K562 (cell line): ENCODE results near the gene CTU1. TPM values are rescaled to one million over a fixed set of nuclear protein-coding genes. Genes with fewer than 3 reads are reported as not detected.

Experiments used
- ATAC-seq: fragments of 200-7000 bp; cut with Tn5 transposase; 3 replicates; pipeline ENCODE4 v1.9.1; 2020; ENCODE audit warnings: moderate library complexity
- BruUV-seq: library from RNA; stranded (reverse); fragments of 400-500 nt; replicated peaks from 2 replicates; lab custom pipeline; 2021; lab: Mats Ljungman, UMichigan
- CTCF ChIA-PET: fragments of 300-600 bp; formaldehyde crosslinking; extraction: SDS; loops from one replicate; lab custom pipeline; 2021; ENCODE audit warnings: low intra/inter-chr PET ratio; lab: Yijun Ruan, JAX
- POLR2A ChIA-PET: fragments of 300-600, 350-650 bp; sonication (Branson Sonifier 250); formaldehyde crosslinking; extraction: SDS; loops from one replicate; lab custom pipeline; 2021; ENCODE audit warnings: antibody characterized with exemption, inconsistent platforms; lab: Yijun Ruan, JAX
- DNase-seq, 4 experiments: peaks; one replicate each; pipeline versions ENCODE4 v3.0.0 to v3.0.0-alpha.2; 2011 to 2018; ENCODE audit warnings: low spot score in 3 of 4, mixed read lengths in 3 of 4; ENCODE audit errors: extremely low read depth in 1 of 4
- FAIRE-seq: peaks from 2 replicates; lab custom pipeline; 2011; peaks lifted over from hg19 to GRCh38; lab: Jason Lieb, UNC
- H2AFZ ChIP-seq: 2 replicates; pipeline ENCODE4 v1.6.0; 2011; ENCODE audit warnings: low read depth, low read length, control low read depth, inconsistent platforms
- H3K27ac ChIP-seq: fragments of 200-600 bp; 3 replicates; pipeline ENCODE4 v1.8.0; 2011; ENCODE audit warnings: low read depth, mild to moderate bottlenecking, control low read depth, inconsistent platforms, low read length, moderate library complexity, mixed read lengths; ENCODE audit errors: extremely low read depth
- H3K27me3 ChIP-seq, 2 experiments: fragments of 300-600 bp in 1 of 2; 2 replicates in 1 of 2; 3 replicates in 1 of 2; pipeline versions ENCODE4 v1.6.0 to v1.8.0; 2011; ENCODE audit warnings: inconsistent platforms in 2 of 2, low read length in 2 of 2, mild to moderate bottlenecking in 1 of 2, mixed read lengths in 1 of 2, moderate library complexity in 1 of 2; ENCODE audit not compliant: control insufficient read depth in 2 of 2, insufficient read depth in 2 of 2
- H3K36me3 ChIP-seq: fragments of 300-600 bp; 3 replicates; pipeline ENCODE4 v1.8.0; 2011; ENCODE audit warnings: mild to moderate bottlenecking, low read length, inconsistent platforms; ENCODE audit not compliant: control insufficient read depth, insufficient read depth
- H3K4me1 ChIP-seq, 2 experiments: fragments of 200-600 bp in 1 of 2; replicated peaks in 1 of 2; 2 replicates in 1 of 2; 3 replicates in 1 of 2; pipeline versions ENCODE4 v1.5.1 to v1.8.0; 2011; ENCODE audit warnings: inconsistent platforms in 2 of 2, low read length in 2 of 2, mild to moderate bottlenecking in 1 of 2, mixed read lengths in 1 of 2, moderate library complexity in 1 of 2; ENCODE audit not compliant: control insufficient read depth in 2 of 2, insufficient read depth in 2 of 2
- H3K4me2 ChIP-seq: 2 replicates; pipeline ENCODE4 v1.6.1; 2011; ENCODE audit warnings: low read length, control low read depth, inconsistent platforms, mixed read lengths; ENCODE audit not compliant: insufficient read depth
- H3K4me3 ChIP-seq: fragments of 200-600 bp; sonication (generic), shearing (Covaris generic); 2 replicates; pipeline ENCODE4 v1.5.1; 2016; ENCODE audit warnings: control low read depth, inconsistent platforms
- H3K79me2 ChIP-seq: fragments of 200-600 bp; 3 replicates; pipeline ENCODE4 v1.8.0; 2011; ENCODE audit warnings: low read length, inconsistent platforms; ENCODE audit not compliant: control insufficient read depth, insufficient read depth
- H3K9ac ChIP-seq, 2 experiments: 2 replicates each; pipeline versions ENCODE4 v1.6.0 to v1.6.1; 2011; ENCODE audit warnings: low read depth in 2 of 2, low read length in 2 of 2, control low read depth in 1 of 2, inconsistent platforms in 1 of 2, mild to moderate bottlenecking in 1 of 2, mixed read lengths in 1 of 2; ENCODE audit not compliant: insufficient read depth in 1 of 2
- H3K9me1 ChIP-seq: one replicate; pipeline ENCODE4 v1.6.0; 2011; ENCODE audit warnings: inconsistent platforms, mild to moderate bottlenecking, low read length, moderate library complexity; ENCODE audit not compliant: control insufficient read depth, insufficient read depth
- H3K9me3 ChIP-seq: replicated peaks from 2 replicates; pipeline ENCODE4 v1.5.1; 2011; ENCODE audit warnings: low read depth, low read length, inconsistent platforms; ENCODE audit not compliant: control insufficient read depth, insufficient read depth
- H4K20me1 ChIP-seq: replicated peaks from 2 replicates; pipeline ENCODE4 v1.6.1; 2011; ENCODE audit warnings: low read length, inconsistent platforms, mixed read lengths; ENCODE audit not compliant: control insufficient read depth, insufficient read depth
- ATF3 ChIP-seq, 2 experiments: fragments of 450-650 bp in 1 of 2; sonication (generic) in 1 of 2; formaldehyde crosslinking in 1 of 2; IDR thresholded peaks in 1 of 2; conservative IDR thresholded peaks in 1 of 2; 2 replicates each; pipeline versions ENCODE4 v1.6.1 to v1.8.1; 2016 to 2023; ENCODE audit warnings: mild to moderate bottlenecking in 2 of 2, moderate library complexity in 2 of 2, inconsistent platforms in 1 of 2, missing genetic modification reagents in 1 of 2
- ATF7 ChIP-seq: fragments of 450-650 bp; IDR thresholded peaks from 2 replicates; pipeline ENCODE4 v1.7.1; 2014; ENCODE audit warnings: mild to moderate bottlenecking, moderate library complexity
- CREB3L1 ChIP-seq: fragments of 450-650 bp; IDR thresholded peaks from 2 replicates; pipeline ENCODE4 v1.6.1; 2014; ENCODE audit warnings: low read depth, mild to moderate bottlenecking, moderate library complexity, borderline replicate concordance
- HBP1 ChIP-seq: fragments of 450-650 bp; formaldehyde crosslinking; IDR thresholded peaks from 2 replicates; pipeline ENCODE4 v1.4.0; 2022; ENCODE audit warnings: missing genetic modification characterization
- L3MBTL2 ChIP-seq: fragments of 450-650 bp; IDR thresholded peaks from 2 replicates; pipeline ENCODE4 v1.6.1; 2016; ENCODE audit warnings: mild to moderate bottlenecking, moderate library complexity
- NFE2L1 ChIP-seq: fragments of 450-650 bp; IDR thresholded peaks from 2 replicates; pipeline ENCODE4 v1.6.1; 2016; ENCODE audit warnings: missing genetic modification characterization, low read depth, mild to moderate bottlenecking, missing compliant biosample characterization, moderate library complexity, borderline replicate concordance
- PHB2 ChIP-seq: fragments of 450-650 bp; IDR thresholded peaks from 2 replicates; pipeline ENCODE4 v1.6.1; 2017; ENCODE audit warnings: low read depth
- PRMT5 ChIP-seq: sonication (generic); formaldehyde crosslinking; IDR thresholded peaks from 2 replicates; pipeline ENCODE4 v1.5.0; 2020; ENCODE audit warnings: missing genetic modification reagents
- RBM25 ChIP-seq: fragments of 200-400 bp; formaldehyde crosslinking; IDR thresholded peaks from 2 replicates; pipeline ENCODE4 v1.6.1; 2018; ENCODE audit warnings: low read length, low read depth, moderate library complexity; ENCODE audit not compliant: severe bottlenecking
- TRIM24 ChIP-seq, 2 experiments: fragments of 450-650 bp; IDR thresholded peaks; 2 replicates each; pipeline ENCODE4 v1.6.1; 2016
- ZBTB1 ChIP-seq: sonication (generic); formaldehyde crosslinking; IDR thresholded peaks from 2 replicates; pipeline ENCODE4 v1.8.1; 2023; ENCODE audit warnings: missing genetic modification reagents, low read depth, mild to moderate bottlenecking, borderline replicate concordance
- ZC3H8 ChIP-seq: fragments of 450-650 bp; IDR thresholded peaks from 2 replicates; pipeline ENCODE4 v1.6.1; 2017
- ZNF175 ChIP-seq: fragments of 200-800 bp; sonication (Bioruptor generic); IDR thresholded peaks from 2 replicates; pipeline ENCODE4 v1.6.1; 2016; ENCODE audit warnings: low read depth, mild to moderate bottlenecking, missing genetic modification characterization, missing compliant biosample characterization
- ZNF699 ChIP-seq: fragments of 250-450 bp; sonication (Bioruptor Pico); IDR thresholded peaks from 2 replicates; pipeline ENCODE4 v1.8.0; 2021; ENCODE audit warnings: mild to moderate bottlenecking, moderate library complexity; ENCODE audit not compliant: insufficient replicate concordance
- WGBS: fragments of 100-300 bp; shearing (Covaris generic); methylation state at CpG from one replicate; pipeline ENCODE4 v1.1.6; 2016; ENCODE audit warnings: low coverage, mixed read lengths; ENCODE audit not compliant: insufficient coverage; ENCODE audit errors: missing lambda C conversion rate; 5-methylcytosine and 5-hydroxymethylcytosine counted together
- in situ Hi-C: fragments of 300-500 bp; cut with MboI; formaldehyde crosslinking; loops from 4 replicates; pipeline ENCODE4 v1.15.0; 2018; ENCODE audit warnings: inconsistent platforms, mixed read lengths
- intact Hi-C: fragments of 100-400 bp; cut with micrococcal nuclease; formaldehyde crosslinking; loops from 2 replicates; pipeline ENCODE4 v1.14.2; 2022
- polyA plus RNA-seq, 8 experiments: library from polyadenylated mRNA; depleted of rRNA in 4 of 8; stranded (reverse) in 5 of 8; unstranded in 3 of 8; fragments of >200 nt; fragmentation: Nextera tagmentation in 2 of 8; fragmentation: Illumina TruSeq in 1 of 8; extraction: Ambion mirVana in 2 of 8; extraction: Trizol in 1 of 8; gene quantifications; 2 replicates each; pipeline versions ENCODE4 v1.2.1 to v1.2.3, GENCODE V29; 2011 to 2014; ENCODE audit warnings: inconsistent platforms in 1 of 8, missing spikeins in 1 of 8
- total RNA-seq, 7 experiments: library from RNA; depleted of rRNA in 6 of 7; stranded (reverse); fragments of >200 nt in 6 of 7; fragmentation: Illumina TruSeq in 2 of 7; extraction: Trizol in 2 of 7; gene quantifications; 2 replicates each; pipeline versions ENCODE4 v1.2.1 to v1.2.3, GENCODE V29; 2011 to 2021; ENCODE audit warnings: low replicate concordance in 1 of 7
- TF ChIP-seq, protein P1 (sequence below): fragments of 450-650 bp; IDR thresholded peaks from 2 replicates; pipeline ENCODE4 v1.6.1; 2017; ENCODE audit warnings: antibody characterized with exemption

Gene CTU1
- total and polyA plus RNA-seq, 9 of the 15 experiments (the other 6 are each of a cell fraction or from before 2014, with no cell fraction given), result 0.03 to 18.4 (median 2.3) TPM; not detected in 1

GRCh38 chr19:51091126-51091525 is 17.1 kb downstream of the CTU1 start:
- no peak for FAIRE-seq
- peaks cover 4% of the 10 kb centered on the region for H3K9me1 ChIP-seq
- in situ Hi-C loops, result loop anchor here (5.0 to 10.0 kb wide), 3 partner anchors 69 to 386 kb away; no protein-coding TSS in a partner anchor
- TF ChIP-seq ZNF175 (CRISPR knock-in tag) (peak; percentile 62; the same call in 1 of the 2 replicates), ATF7 (peak; percentile 29; the same call in 1 of the 2 replicates), PRMT5 (CRISPR knock-in tag) (no peak), ZC3H8 (no peak), ATF3 (IDR thresholded peaks at IDR 0.05) (peak; percentile 69), ATF3 (CRISPR knock-in tag; conservative IDR thresholded peaks at IDR 0.05) (no peak), ZNF699 (CRISPR knock-in tag) (no peak), ZBTB1 (CRISPR knock-in tag) (no peak), RBM25 (no peak), HBP1 (CRISPR knock-in tag) (no peak), PHB2 (no peak), CREB3L1 (peak; percentile 52; the same call in 1 of the 2 replicates), TRIM24 (IDR thresholded peaks at IDR 0.05) (peak in 1 of 2 experiments; percentile 47; a peak in 2 of 4 replicates), L3MBTL2 (peak; percentile 27; the same call in 1 of the 2 replicates), NFE2L1 (tag) (no peak)
- TF ChIP-seq, protein P1, sequence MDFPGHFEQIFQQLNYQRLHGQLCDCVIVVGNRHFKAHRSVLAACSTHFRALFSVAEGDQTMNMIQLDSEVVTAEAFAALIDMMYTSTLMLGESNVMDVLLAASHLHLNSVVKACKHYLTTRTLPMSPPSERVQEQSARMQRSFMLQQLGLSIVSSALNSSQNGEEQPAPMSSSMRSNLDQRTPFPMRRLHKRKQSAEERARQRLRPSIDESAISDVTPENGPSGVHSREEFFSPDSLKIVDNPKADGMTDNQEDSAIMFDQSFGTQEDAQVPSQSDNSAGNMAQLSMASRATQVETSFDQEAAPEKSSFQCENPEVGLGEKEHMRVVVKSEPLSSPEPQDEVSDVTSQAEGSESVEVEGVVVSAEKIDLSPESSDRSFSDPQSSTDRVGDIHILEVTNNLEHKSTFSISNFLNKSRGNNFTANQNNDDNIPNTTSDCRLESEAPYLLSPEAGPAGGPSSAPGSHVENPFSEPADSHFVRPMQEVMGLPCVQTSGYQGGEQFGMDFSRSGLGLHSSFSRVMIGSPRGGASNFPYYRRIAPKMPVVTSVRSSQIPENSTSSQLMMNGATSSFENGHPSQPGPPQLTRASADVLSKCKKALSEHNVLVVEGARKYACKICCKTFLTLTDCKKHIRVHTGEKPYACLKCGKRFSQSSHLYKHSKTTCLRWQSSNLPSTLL, result no peak

More at GRCh38 chr19:51091126-51091525, 17.1 kb downstream of the CTU1 start:
- Histone ChIP-seq H3K9ac (no peak overlapping the region), H4K20me1 (0 out of 2 replicates have a peak, but pooled peaks cover 5% of the 10 kb centered on the region), H3K4me2 (0 out of 2 replicates have a peak overlapping the region, but pooled peaks have one; percentile 1), H3K27me3 (peaks cover 17 to 44% of the 10 kb centered on the region in 2 experiments; a peak in 3 of 5 replicates), H3K79me2 (no peaks in the 10 kb centered on the region), H2AFZ (no peak overlapping the region), H3K4me3 (no peak overlapping the region), H3K36me3 (no peaks in the 10 kb centered on the region), H3K4me1 (peaks cover 0 to 1% of the 10 kb centered on the region in 2 experiments; a peak in 2 of 5 replicates), H3K27ac (no peak overlapping the region), H3K9me3 (no peaks in the 10 kb centered on the region)
- ChIA-PET CTCF (no interaction called here), POLR2A (no interaction called here)
- BruUV-seq, result no TSS peak
- DNase-seq (no peak), ATAC-seq (0 out of 3 replicates have a peak, but pooled peaks have one; percentile 34)
- intact Hi-C loops, result loop anchor here (5.0 kb wide), 1 partner anchor 384 kb away; no protein-coding TSS in a partner anchor
- WGBS, result 13% methylated on average over 10 of the region's 10 CpGs
